HG03064 (cell line): ENCODE data around the gene JKAMP.

Experiments
- ATAC-seq: cut with Tn5 transposase; IDR thresholded peaks from one replicate; pipeline ENCODE4 v1.9.1; 2021; ENCODE audit warnings: low read depth; ENCODE audit not compliant: unreplicated experiment

The JKAMP gene

DNA sequence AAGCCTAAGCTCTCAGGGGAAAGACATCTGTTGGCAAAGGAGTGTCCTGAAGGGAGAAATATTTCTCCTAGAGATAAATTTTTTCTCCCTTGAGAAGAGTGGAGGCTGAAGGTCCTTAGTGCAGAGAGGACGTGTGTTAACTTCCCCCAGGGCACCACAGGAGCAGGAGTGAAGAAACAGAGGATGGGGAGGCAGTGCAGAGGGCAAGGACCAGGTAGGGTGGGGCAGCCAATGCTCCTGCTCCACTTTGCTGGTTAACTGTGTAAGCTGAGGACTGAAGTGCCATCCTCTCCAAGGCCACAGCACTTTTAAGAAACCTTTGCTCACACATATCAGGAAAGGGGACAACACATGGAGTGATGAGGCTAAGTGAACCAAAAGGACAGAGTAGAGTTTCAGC lies 4.2 kb upstream of the JKAMP start:
- no peak for ATAC-seq

DNA sequence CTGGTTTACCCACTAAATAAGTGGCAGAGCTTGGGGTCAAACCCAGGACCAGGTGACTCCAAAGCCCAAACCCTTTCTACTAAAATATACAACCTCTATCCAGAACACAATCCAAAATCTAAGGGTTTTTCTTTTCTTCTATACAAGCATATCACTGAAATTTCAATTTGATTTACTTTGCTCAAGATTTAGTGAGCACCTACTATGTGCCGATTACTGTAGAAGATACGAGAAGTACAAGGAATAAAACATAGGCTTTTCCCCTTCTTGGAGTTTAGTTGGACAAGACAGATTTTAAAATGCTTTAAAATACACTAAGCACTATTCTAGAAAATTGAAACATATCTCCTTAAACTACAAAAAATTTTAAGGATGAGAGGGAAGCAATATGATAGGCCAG lies 2.9 kb upstream of the JKAMP start:
- no peak for ATAC-seq

DNA sequence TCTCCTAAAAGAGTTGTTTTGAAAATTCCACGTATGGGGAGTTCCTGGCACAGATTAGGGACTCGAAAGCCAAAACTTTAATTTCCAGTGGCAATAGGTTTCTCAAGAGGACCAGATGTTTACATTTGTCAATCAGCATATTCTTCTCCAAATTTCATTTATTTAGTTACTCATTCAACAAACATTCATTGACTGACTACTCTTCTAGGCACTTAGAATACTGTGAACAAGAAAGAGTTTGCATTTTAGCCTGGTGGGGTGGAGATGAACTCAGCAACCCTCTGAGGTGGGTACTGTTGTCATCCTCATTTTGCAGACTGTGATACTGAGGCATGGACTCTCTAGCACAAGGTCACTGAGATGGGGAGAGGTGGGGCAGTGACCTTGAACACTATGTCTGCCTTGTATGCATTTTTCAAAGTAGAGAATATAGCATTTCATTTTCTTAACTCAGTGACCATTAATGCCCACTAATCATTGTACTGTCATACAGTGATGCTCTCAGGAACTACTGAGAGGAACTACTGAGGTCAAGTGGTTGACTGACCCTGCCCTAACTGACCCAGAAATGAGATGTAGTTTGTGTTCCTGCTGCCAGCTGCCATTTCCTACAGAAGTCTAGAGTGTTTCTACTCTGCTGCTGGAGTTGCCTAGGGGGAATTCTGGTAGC lies 2.3 kb upstream of the JKAMP start:
- ATAC-seq: no peak

DNA sequence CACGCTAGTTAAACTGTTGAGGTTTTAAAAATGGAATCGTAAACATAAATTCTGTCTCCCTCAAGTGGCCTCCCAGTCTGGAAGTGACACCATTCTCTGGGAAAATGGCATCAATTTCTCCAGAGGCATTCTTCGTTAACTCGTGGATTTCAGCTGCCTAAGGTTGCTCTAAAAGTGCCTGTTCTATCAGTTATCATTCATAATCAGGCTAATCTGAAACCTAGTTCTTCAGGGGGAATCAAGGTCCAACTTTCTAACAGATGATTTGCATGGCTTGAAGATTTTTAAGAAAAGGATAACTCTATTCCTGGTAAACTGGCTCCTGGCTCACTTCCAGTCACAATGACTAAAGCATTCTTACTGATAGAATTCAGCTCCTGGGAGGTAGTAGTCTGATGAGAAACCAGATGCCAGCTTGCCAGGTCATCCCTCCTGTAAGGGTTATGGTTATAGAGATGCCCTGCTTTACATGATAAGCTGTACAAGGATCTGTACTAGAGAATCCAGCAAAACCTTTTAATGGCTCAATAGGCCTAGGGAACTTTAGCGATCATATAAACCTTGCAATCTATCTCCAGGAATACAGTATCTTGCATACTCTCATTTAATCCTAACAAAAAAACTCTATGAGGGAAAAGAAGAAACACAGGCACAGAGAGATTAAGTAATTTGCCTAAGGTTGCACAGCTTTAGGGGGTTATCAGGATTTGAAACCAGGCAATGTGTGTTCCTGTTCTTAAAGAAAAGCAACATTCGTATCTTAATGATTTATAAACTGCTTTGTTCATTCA lies 1.6 kb upstream of the JKAMP start:
- ATAC-seq: no peak

DNA sequence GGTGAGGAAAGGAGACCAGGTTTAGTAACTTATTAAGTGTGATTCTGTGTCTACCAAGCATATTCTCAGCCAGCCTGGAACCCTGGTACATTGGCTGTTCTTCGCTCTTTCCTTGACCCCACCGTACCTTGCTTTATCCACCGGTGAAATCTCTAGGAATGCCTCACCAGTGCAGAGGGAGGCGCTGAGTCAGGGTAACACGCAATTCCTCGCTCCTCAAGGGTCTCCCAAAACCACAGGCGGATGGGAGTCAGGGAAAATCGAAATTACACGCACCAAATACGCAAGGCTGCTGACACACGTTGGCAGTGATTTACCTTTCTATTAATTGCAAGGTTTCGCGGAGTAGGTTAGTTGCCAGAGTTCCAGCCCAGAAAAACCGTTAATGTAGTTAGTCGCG lies 954 bp upstream of the JKAMP start:
- no peak for ATAC-seq

DNA sequence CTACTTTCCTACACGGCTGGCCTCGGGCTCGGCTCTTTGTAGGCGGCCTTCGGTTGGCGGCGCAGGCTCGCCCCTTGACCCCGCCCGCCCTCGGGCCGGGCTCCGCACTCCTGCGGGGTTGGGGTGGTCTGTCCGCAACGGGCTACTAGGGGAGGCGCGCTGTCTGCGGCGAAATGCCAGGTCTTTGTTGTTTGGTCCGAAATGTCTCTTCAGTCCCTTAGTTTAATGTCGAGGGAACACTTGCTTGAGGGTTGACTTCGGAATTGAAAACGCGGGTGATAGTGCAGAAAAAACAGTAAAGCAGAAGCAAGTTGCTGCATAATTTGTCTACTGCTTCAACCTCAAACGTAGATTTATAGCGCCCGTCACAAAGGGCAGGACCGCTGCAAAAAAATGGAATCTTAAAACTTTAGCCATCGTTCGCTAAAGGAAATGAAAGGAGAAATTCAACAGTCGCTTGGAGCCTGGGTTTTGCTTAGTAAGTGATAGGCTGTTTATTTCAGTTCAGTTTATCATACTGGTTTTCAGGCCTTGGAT lies 390 bp downstream of the JKAMP start:
- peak; percentile 39 for ATAC-seq

DNA sequence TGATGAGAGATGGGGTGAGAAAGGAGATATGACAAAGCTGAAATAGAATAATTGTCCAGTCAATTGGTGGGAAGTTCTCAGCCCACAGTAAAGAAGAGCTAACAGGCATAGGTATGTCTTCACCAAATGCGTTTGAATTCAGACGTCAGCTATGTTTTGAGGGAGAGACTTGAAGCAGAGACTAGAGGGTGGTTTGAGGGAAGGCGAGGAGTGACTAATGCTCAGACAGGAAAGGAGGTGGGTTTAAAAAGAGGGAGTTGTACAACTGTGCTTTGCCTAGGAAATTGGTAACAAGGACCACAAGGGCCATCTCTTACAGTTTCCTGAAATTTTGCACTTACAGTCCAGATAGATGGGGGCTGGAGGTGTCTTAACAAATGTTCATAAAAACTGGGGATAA lies 6.4 kb downstream of the JKAMP start:
- ATAC-seq: no peak

DNA sequence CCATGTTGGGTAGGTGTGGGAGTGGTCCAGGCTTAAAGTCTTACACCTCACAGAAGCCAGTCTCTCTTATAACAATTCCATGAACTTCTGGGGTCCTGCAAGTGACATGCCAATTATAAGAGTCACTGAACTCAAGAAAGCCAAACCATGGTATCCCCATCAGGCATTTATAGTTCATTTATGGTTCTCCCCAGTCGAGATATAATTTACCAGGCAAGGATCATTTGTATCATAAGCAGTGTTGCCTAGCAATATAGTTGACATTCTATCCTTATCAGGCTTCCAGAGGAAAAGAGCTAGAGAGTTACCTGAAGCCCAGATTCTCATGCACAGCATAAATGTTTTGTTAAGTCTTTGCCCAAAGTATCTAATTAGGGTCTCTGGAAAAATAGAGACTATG lies 8.1 kb downstream of the JKAMP start:
- ATAC-seq: no peak

DNA sequence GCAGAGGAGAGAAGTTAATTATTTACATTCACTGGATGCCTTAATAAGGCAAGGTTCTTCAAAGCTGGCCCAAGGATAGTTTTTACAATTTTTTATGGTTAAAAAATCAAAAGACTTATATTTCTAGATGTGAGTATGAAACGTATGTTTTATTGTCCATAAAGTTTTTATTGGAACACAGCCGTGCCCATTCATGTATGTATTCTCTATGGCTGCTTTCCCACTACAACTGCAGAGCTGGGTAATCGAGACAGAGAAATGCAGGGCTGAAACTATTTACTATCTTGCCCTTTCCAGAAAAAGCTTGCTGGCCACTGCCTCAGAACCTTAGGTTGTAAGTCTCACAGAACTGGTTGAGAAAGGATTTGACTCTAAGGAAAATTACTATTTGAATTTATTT lies 16.4 kb downstream of the JKAMP start:
- no peak for ATAC-seq

DNA sequence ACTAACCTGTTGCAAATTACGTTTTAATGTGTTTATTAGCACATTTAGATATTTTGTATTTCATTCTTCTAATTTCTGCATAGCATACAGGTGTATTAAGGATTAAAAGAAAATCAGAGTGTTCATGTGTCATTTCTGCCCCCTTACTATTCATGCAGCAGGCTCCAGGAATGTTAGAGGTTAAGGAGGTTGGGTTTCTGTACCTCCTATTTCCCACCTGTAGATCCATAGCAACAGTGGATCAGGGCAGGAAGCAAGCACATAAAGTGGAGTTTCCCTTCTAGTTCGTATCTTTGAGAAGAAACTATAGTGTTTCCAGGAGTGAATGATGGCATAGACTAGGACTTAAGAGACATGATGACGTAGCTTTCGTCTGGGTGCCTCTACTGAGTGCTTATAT lies 18.9 kb downstream of the JKAMP start:
- no peak for ATAC-seq

DNA sequence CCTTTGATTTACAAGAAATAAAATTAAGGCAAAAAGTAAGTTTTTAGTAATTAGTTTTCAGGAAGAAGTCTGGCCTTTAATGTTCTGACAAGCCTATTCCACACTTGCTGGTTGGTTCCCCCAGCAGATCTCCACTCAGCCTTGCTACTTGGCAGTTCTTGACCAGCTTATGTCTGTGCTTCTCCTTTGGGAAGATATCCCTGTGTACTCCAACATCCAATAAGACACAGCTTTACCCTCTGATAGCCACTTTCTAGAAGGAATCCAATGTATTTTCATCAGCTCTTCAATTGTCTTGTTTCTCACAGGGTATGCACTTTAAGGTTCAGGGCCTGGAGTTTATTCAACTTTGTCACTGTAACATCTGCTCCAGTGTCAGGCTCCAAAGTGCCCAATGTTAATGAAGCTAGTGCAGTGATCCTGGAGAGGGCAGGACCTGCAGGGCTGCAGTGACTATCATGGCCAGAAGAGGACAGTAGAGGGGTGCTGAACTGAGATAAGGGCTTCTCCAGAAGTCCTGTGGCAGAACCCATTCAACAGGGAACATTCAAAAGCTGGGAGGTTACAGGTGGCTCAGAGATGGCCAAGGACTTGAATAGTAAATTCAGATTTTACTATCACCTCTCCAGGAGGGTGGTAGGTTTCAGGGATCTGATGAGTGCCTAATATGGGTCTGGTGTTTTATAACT lies 22.9 kb downstream of the JKAMP start:
- no peak for ATAC-seq

DNA sequence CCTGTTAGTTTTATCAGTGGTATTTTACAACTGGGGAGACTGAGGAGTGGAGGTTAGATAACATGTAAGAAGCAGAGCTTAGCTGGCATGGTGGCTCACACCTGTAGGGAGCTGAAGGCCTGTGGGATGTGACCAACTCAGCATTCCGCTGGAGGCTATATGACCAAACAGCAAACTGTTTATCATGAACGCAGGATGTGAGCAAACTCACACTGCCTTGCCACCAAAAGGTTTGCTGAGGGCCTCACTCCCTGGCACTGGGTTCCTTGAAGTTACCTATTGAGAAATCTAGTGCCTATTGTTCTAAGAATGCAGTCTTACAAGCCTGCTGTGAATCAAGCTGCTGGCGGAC lies 23.4 kb downstream of the JKAMP start:
- no peak for ATAC-seq

DNA sequence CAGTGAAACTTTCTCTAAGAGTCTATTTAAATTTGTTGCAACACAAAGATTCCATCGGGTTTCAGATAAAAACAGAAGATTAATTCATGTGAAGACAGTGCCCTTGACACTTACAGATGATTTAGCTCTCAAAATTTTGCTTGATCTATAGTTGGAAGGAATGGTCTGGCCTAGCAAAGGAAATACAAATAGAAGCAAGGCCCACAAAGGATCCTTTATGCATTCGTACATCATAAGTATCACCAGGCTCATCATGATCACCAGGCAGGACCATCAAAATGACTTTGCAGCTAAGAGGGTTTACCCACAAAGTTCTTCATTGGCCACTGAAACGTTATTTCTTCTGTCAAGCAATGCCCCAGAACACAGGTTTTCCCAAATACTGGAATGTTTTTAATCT lies 24.8 kb downstream of the JKAMP start:
- ATAC-seq: no peak

DNA sequence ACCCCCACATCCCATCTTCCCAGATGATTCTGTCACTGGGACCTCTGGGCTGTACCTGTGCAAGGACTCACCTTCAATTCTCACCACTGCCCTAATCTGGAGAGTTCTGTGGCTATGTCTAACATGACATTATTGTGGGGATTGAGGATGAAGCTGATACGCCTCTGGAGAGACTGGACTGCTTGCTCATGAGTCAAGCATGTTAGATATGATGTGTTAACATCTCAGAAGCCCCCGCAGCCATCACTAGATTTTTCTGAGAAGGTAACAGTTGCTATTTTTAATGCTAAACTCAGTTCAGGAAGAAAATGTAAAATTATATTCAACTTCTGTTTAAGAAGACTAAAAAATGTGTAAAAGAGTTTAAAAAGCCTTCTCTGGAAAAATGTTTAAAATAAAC lies 25.7 kb downstream of the JKAMP start:
- ATAC-seq: no peak

DNA sequence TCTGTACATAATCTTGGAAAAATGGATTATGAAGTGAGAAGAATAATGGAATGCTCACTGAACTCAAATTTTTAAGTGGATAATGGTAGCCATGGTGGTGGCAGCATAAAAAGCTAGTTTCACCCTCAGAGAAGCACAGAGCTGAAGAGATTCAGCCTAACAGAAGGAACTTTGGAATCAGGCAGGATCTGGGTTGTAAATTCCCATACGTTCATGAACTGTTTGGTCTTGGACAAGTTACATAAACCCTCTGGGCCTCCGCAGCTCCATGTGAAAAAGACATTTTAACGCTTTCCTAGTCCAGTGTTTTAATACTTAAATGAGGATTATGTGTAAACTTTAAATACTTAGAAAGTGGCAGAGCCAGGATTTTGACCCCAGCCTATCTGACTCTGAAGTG lies 26.6 kb downstream of the JKAMP start:
- no peak for ATAC-seq

DNA sequence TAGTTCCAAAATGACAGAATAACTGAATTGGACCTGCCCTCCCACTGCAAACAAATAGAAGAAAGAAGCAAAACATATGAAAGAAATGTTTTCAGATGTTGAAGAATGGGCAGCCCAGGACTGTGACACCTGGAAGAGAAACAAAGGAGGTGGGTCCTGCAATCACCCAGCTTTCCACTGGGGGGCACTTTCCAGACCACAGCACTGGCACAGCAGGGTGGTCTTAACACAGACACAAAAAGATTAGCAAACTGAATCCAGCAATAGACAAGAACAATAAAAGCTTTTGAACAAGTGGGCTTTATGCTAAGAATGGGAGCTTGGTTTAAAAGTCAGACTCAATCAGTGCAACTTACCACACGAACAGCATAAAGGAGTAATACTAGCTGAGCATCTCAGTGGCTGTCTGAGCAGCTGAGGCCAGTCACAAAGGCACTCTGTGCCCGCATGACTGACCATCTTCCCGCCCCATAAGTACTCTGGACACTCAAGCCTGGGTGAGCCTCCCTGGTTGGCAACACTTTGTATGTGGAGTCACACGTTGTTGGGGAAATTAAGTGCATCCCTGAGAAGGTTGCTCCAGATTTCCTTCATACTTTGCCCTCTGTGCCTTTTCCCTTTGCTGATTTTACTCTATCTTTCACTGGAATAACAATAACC lies 27.7 kb downstream of the JKAMP start:
- no peak for ATAC-seq

DNA sequence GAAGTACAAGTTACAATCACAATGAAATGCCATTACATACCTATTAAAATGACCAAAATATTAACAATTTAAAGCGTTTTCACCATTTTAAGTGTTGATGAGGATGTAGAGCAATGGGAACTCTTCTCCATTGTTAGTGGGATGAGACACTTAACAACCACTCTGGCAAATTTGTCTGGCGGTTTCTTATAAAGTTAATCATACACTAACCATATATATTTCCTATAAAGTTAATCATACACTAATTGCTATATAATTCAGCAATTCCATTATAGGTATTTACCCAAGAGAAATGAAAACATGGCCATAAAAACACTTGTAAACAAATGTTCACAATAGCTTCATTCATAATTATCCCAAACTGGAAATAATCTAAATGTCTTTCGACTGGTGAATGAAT lies 35.9 kb downstream of the JKAMP start:
- no peak for ATAC-seq

DNA sequence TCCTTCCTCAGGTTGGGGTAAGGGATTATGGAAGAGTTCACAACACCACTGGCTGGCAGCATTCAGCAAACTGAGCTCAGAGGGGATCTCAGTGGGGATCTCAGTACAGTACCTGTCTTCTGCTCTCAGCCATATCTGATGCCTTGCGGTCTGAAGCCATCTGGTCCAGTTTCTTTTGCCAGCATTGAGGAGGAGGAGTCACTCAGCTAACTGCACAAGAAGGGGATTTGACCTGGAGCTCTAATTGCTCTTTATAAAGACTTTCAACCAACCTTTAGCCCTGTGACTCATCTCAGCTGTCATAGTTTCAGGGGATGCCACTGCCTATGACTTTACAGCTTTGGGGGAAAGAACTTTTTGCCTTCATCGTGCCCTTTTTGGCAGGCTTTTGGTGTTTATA lies 44.9 kb downstream of the JKAMP start:
- no peak for ATAC-seq

DNA sequence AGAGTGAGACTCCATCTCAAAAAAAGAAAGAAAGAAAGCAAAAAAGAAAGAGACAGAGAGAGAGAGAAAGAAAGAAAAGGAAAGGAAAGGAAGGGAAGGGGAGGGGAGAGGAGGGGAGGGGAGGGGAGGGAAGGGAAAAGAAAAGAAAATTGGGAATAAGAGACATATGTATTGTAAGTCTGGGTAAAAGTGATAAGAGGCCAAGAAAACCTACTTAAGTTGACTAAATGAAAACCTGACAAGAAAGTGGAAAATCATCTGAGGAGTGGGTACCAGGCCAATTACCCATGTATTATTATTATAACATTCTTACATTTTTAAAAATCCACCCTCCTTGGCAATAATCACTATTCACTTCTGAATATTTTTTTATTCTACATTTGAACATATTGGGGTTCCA lies 46.0 kb downstream of the JKAMP start:
- no peak for ATAC-seq

DNA sequence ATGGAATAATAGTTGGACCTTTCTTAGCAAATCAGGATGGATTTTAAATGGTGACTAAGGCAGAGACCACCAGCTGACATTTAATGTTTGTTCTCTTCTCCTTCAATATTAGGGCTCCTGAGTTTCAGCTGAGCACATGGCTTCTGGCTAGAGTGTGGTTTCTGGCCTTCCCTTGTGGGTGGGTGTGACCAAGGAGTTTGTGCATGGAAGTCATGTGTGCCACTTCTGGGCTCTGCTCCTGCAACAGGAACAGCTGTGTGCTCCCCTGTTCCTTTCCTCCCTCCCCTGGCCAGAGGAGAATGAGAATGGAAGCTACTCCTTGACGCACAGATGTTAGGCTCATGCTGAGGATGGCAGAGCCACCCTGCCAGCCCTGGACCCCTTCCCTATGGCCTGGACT lies 48.1 kb downstream of the JKAMP start:
- ATAC-seq: no peak

DNA sequence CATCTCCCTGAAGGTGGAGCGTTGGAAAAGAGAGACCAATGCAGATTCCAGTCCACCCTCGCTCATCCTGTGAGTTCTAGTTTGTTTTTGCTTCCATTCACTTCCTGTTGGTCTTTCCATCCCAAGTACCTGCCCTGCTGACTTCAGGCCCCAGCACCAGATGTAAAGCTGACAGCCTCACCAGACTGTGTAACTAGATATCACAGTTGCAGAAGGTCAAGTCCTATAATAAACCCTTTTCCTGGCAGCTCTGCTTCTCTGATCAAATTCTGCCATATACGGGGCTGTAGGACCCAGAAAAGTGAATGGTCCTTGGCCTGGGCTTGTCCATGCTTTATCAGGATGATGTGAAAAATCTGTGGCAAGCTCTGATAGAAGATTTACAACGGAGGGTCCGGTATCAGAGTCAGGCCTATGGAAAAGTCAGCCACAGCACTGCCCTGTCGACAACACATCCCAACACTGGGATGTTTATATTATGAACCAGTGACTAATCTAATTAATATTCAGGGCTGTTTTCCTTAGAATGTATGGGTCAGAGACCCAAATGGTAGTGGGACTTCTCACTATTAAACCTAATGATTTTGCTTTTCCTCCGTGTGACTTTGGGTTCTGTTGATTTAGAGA lies 50.2 kb downstream of the JKAMP start:
- ATAC-seq: no peak
